Tibial nerve (tissue), 4 donors: ENCODE data around the gene CUTC. TPM values are rescaled to one million over a fixed set of nuclear protein-coding genes. Genes with fewer than 3 reads are reported as not detected.
"Not testable (repeated sequence)": the region's sequence is repeated elsewhere in the genome, so short reads cannot be mapped to it uniquely, and the experiment has no call there.

ENCODE experiments used
- DNase-seq, 2 donors: peaks; one replicate each; pipeline ENCODE4 v3.0.0-alpha.2; 2019; ENCODE audit warnings: low spot score in 2 of 2
- H3K27ac ChIP-seq, 4 donors: fragments of 200-600 bp; sonication (generic) in 3 of 4; one replicate each; pipeline ENCODE4 v1.5.1; 2017 to 2019; ENCODE audit warnings: mild to moderate bottlenecking in 1 of 4
- H3K27me3 ChIP-seq, 2 donors: fragments of 200-600 bp; sonication (generic) in 1 of 2; one replicate each; pipeline versions ENCODE4 v1.5.1 to v1.6.0; 2017 to 2019
- H3K36me3 ChIP-seq, 3 donors: fragments of 200-600 bp; sonication (generic); one replicate each; pipeline ENCODE4 v1.5.1; 2018 to 2019
- H3K4me1 ChIP-seq, 4 donors: fragments of 200-600 bp; sonication (generic) in 3 of 4; one replicate each; pipeline ENCODE4 v1.5.1; 2017 to 2019
- H3K4me3 ChIP-seq, 4 donors: fragments of 200-600 bp; sonication (generic) in 3 of 4; one replicate each; pipeline ENCODE4 v1.5.1; 2017 to 2019; ENCODE audit warnings: mild to moderate bottlenecking in 1 of 4, moderate library complexity in 1 of 4
- H3K9me3 ChIP-seq, 4 donors: fragments of 200-600 bp; sonication (generic) in 3 of 4; one replicate each; pipeline ENCODE4 v1.5.1; 2017 to 2019
- CTCF ChIP-seq, 5 experiments: fragments of 200-600 bp in 3 of 5; fragments of 450-650 bp in 2 of 5; sonication (generic) in 3 of 5; IDR thresholded peaks; one replicate each; pipeline ENCODE4 v1.5.1; 2016 to 2019; ENCODE audit warnings: antibody characterized with exemption in 5 of 5, mild to moderate bottlenecking in 3 of 5, moderate library complexity in 2 of 5
- EP300 ChIP-seq, 2 donors: sonication (generic); formaldehyde crosslinking; IDR thresholded peaks; one replicate each; pipeline ENCODE4 v1.6.1; 2017; ENCODE audit warnings: antibody characterized with exemption in 2 of 2, mild to moderate bottlenecking in 1 of 2
- POLR2A ChIP-seq, 2 donors: fragments of 450-650 bp; IDR thresholded peaks; one replicate each; pipeline ENCODE4 v1.6.1; 2017; ENCODE audit warnings: antibody characterized with exemption in 2 of 2, mild to moderate bottlenecking in 2 of 2, moderate library complexity in 2 of 2
- WGBS, 2 donors: methylation state at CpG; one replicate each; pipeline ENCODE4 v1.1.5; 2018; 5-methylcytosine and 5-hydroxymethylcytosine counted together
- total RNA-seq, 4 donors: library from RNA; depleted of rRNA; stranded (reverse); fragments of >200 nt; gene quantifications; one replicate each; pipeline ENCODE4 v1.1.0, GENCODE V29; 2016

Gene CUTC
- total RNA-seq, 4 donors from 2014 or later: 21.9 to 55.7 (median 40.1) TPM

- Histone ChIP-seq H3K27me3 (no peaks in the 10 kb centered on the region), H3K9me3 (peaks cover 0 to 23% (median 0%) of the 10 kb centered on the region in 4 donors), H3K4me1 (no peaks in the 10 kb centered on the region), H3K36me3 (peaks cover 0 to 91% (median 34%) of the 10 kb centered on the region in 3 donors), H3K27ac (no peak overlapping the region), H3K4me3 (no peak overlapping the region)
- WGBS, 2 donors: 98 to 99% methylated on average over 2 of the region's 2 CpGs
- TF ChIP-seq EP300 (IDR thresholded peaks at IDR 0.05): no peak
- TF ChIP-seq CTCF (IDR thresholded peaks at IDR 0.05): no peak
- TF ChIP-seq POLR2A (IDR thresholded peaks at IDR 0.05): no peak
- no peak for DNase-seq
Measured at GRCh38 chr10:99740260-99740659, 8.2 kb downstream of the CUTC start.

DNA sequence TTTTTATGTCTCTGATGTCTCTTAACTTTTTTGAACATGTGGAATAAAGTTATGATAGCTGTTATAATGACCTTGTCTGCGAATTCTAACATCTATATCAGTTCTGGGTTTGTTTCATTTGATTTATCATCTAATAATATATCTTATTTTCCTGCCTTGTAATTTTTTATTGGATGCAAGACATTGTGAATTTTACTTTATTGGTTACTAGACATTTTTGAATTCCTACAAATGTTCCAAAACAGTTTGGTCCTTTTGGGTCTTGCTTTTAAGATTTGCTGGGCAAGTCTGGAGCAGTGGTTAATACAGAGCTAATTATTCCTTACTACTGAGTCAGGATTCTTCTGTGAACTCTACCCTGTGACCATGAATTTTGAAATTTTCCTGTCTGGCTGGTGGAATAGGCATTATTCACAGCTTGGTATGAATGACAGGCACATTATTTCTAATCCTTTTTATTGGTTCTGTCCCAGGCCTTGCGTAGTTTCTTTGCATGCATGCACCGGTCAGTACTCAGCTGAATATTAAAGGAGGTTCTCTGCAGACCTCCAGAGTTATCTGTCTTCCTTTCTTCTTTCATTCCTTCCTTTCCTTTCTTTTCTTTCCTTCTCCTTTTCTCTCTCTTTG is 9.0 kb downstream of the CUTC start:
- Histone ChIP-seq H3K27me3 (no peaks in the 10 kb centered on the region), H3K36me3 (peaks cover 0 to 98% (median 37%) of the 10 kb centered on the region in 3 donors), H3K4me3 (no peak overlapping the region), H3K9me3 (peaks cover 0 to 23% (median 0%) of the 10 kb centered on the region in 4 donors), H3K4me1 (no peaks in the 10 kb centered on the region), H3K27ac (no peak overlapping the region)
- WGBS, 2 donors: 97 to 98% methylated on average over 3 of the region's 3 CpGs
- no peak for DNase-seq
- no peak for TF ChIP-seq POLR2A (IDR thresholded peaks at IDR 0.05)

GRCh38 chr10:99742254-99742653 is 10.2 kb downstream of the CUTC start:
- Histone ChIP-seq H3K27ac (no peak overlapping the region), H3K36me3 (peaks cover 0 to 98% (median 37%) of the 10 kb centered on the region in 3 donors), H3K4me1 (no peaks in the 10 kb centered on the region), H3K4me3 (no peak overlapping the region), H3K27me3 (no peaks in the 10 kb centered on the region), H3K9me3 (peaks cover 0 to 23% (median 0%) of the 10 kb centered on the region in 4 donors)
- TF ChIP-seq EP300 (IDR thresholded peaks at IDR 0.05) (no peak), POLR2A (IDR thresholded peaks at IDR 0.05) (no peak), CTCF (IDR thresholded peaks at IDR 0.05) (no peak)
- DNase-seq: no peak

DNA sequence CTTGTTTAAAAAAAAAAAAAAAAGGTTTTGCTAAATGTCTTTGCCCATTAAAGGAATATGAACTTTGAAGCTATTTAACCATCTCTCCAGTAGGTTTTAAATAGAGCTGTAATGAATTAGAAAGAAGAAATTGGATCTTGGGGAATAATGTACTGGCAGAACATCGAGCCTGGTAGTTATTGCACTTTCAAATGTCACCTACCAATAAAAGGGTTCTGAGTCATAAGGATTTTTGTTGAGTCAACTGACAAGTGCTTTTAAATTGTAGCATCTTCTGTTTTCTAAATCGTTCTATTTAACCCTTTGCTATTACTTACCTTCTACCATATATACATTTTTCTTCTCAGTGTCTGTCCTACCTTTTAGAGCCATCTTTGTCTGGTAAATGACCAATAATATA is 10.7 kb downstream of the CUTC start:
- WGBS, 2 donors: 69% methylated on average over 2 of the region's 2 CpGs
- Histone ChIP-seq H3K4me1 (no peaks in the 10 kb centered on the region), H3K36me3 (peaks cover 0 to 98% (median 37%) of the 10 kb centered on the region in 3 donors), H3K27me3 (no peaks in the 10 kb centered on the region), H3K4me3 (no peak overlapping the region), H3K9me3 (peaks cover 0 to 23% (median 0%) of the 10 kb centered on the region in 4 donors), H3K27ac (no peak overlapping the region)
- TF ChIP-seq EP300 (IDR thresholded peaks at IDR 0.05): no peak
- TF ChIP-seq POLR2A (IDR thresholded peaks at IDR 0.05): no peak
- TF ChIP-seq CTCF (IDR thresholded peaks at IDR 0.05): no peak
- no peak for DNase-seq

DNA sequence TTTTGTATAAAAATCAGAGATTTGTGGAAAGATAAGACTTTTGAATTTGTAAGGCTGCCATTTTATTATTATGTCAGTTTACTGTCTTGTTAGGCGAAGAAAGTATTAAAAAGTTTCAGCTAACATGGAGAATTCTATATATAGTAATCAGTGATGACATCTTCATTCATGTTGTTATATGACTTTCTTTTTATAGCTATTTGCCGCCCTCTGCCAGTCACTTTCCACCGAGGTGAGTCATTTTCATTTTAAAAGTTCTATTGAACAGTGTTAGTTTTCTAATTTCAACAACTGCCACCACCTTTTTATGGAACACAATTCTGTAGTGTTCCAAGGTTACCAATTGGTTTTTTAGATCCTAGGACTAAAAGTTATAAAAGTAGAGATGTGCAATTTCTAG is 11.8 kb downstream of the CUTC start:
- Histone ChIP-seq H3K27ac (no peak overlapping the region), H3K4me3 (no peak overlapping the region), H3K27me3 (no peaks in the 10 kb centered on the region), H3K36me3 (peaks cover 0 to 98% (median 37%) of the 10 kb centered on the region in 3 donors), H3K4me1 (no peaks in the 10 kb centered on the region), H3K9me3 (peaks cover 0 to 23% (median 0%) of the 10 kb centered on the region in 4 donors)
- no peak for DNase-seq
- no peak for TF ChIP-seq CTCF (IDR thresholded peaks at IDR 0.05)
- no peak for TF ChIP-seq POLR2A (IDR thresholded peaks at IDR 0.05)
- TF ChIP-seq EP300 (IDR thresholded peaks at IDR 0.05): no peak
- 76 to 78% methylated on average over 3 of the region's 3 CpGs for WGBS, 2 donors

GRCh38 chr10:99746166-99746565 is 14.1 kb downstream of the CUTC start:
- H3K27ac ChIP-seq, H3K27me3 ChIP-seq, H3K4me3 ChIP-seq, H3K4me1 ChIP-seq, DNase-seq, H3K9me3 ChIP-seq: not testable (repeated sequence)
- WGBS, 2 donors: 79 to 95% methylated on average over 2 of the region's 2 CpGs
- peaks cover 0 to 98% (median 24%) of the 10 kb centered on the region in 3 donors for H3K36me3 ChIP-seq
